ENCODE measurements around the gene ZBED4. TPM values are rescaled to one million over a fixed set of nuclear protein-coding genes. Genes with fewer than 3 reads are reported as not detected.

Gene ZBED4
- total and polyA plus RNA-seq, 2 experiments from 2014 or later = 8.5 to 31.9 TPM

DNA sequence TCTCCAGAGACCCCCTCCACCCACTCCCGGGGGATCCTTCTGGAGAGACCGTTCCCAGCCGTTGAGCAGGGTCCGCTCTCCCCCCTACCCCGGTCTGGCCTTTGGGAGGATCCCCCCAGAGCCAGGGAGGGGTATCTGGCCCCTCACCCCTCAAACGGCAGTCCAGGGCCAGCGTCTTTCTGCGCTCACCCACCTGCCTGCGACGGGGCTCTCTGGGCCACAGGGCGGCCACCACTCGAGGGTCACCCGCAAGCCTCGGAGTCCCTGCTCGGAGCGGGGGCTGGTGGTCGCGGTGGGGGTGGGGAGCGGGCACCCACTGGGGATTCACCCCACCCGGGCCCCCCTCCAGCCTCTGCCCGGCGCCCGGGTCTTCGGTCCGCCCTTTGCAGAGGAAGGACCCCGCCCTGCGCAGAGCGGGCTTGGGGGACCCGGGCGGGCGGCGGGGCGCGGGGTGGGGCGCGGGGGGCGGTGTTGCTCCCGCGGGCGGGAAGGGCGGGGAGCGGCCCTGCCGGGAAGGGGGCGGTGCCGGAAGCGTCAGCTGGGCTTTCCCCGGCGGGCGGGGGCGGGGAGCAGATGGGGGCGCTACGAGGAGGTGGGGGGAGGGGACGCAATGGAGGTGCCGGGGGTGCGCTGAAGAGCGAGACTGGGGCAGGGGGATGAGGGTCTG is 81.4 kb downstream of the ZBED4 start:
- Mint-ChIP-seq H3K4me3 (no peak overlapping the region), H3K27ac (no peak overlapping the region), H3K27me3 (ENCODE audit: insufficient read depth, low read depth, poor library complexity) (peaks cover 15% of the 10 kb centered on the region), H3K9me3 (no peaks in the 10 kb centered on the region), H3K36me3 (ENCODE audit: low read depth) (no peaks in the 10 kb centered on the region), H3K4me1 (peaks cover 5% of the 10 kb centered on the region; the same call in 2 of the 3 replicates)
- Histone ChIP-seq H2AFZ (no peak overlapping the region), H3K27ac (ENCODE audit: low read depth) (no peak overlapping the region), H3K4me1 (ENCODE audit: insufficient read depth) (peaks cover 10% of the 10 kb centered on the region; the same call in 1 of the 2 replicates), H4K20me1 (replicated peaks; ENCODE audit: insufficient read depth) (no peaks in the 10 kb centered on the region), H3K4me3 (peak overlapping the region; percentile 53; the same call in 1 of the 2 replicates), H3K27me3 (ENCODE audit: insufficient read depth) (peaks cover 5% of the 10 kb centered on the region), H3F3A (replicated peaks; ENCODE audit: low read depth) (no peaks in the 10 kb centered on the region), H3K79me2 (replicated peaks; ENCODE audit: insufficient read depth) (no peaks in the 10 kb centered on the region), H3K36me3 (ENCODE audit: insufficient read depth) (no peaks in the 10 kb centered on the region), H3K9me2 (ENCODE audit: insufficient read depth) (no peaks in the 10 kb centered on the region), H3K4me2 (peak overlapping the region; percentile 74; the same call in 1 of the 2 replicates)
- TF ChIP-seq, protein P1, sequence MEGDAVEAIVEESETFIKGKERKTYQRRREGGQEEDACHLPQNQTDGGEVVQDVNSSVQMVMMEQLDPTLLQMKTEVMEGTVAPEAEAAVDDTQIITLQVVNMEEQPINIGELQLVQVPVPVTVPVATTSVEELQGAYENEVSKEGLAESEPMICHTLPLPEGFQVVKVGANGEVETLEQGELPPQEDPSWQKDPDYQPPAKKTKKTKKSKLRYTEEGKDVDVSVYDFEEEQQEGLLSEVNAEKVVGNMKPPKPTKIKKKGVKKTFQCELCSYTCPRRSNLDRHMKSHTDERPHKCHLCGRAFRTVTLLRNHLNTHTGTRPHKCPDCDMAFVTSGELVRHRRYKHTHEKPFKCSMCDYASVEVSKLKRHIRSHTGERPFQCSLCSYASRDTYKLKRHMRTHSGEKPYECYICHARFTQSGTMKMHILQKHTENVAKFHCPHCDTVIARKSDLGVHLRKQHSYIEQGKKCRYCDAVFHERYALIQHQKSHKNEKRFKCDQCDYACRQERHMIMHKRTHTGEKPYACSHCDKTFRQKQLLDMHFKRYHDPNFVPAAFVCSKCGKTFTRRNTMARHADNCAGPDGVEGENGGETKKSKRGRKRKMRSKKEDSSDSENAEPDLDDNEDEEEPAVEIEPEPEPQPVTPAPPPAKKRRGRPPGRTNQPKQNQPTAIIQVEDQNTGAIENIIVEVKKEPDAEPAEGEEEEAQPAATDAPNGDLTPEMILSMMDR (conservative IDR thresholded peaks at IDR 0.05; ENCODE audit: low read depth in 2 of 2) = no peak
- TF ChIP-seq EZH2 (IDR thresholded peaks at IDR 0.05; ENCODE audit: low read depth, unreplicated experiment) = no peak
- no peak for TF ChIP-seq ZNF114 (CRISPR knock-in tag; IDR thresholded peaks at IDR 0.05)
- peak; percentile 16 for ATAC-seq
- DNase-seq (ENCODE audit: low spot score) = peak; percentile 86

DNA sequence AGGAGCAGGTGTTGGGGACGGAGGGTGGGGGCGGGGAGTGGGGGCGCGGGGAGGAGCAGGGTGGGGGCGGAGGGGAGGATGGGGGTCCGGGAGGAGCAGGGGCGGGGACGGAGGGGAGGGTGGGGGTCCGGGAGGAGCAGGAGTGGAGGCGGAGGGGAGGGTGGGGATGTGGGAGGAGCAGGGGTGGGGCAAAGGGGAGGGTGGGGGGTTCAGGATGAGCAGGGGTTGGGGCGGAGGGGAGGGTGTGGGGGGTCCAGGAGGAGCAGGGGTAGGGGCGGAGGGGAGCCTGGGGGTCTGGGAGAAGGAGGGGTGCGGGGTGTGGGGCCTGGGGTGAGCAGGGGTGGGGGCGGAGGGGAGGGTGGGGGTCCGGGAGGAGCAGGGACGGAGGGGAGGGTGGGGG is 81.9 kb downstream of the ZBED4 start:
- Histone ChIP-seq H3K4me1 (ENCODE audit: insufficient read depth) (peaks cover 10% of the 10 kb centered on the region; the same call in 1 of the 2 replicates), H3F3A (replicated peaks; ENCODE audit: low read depth) (no peaks in the 10 kb centered on the region), H3K4me2 (no peak overlapping the region), H3K9me2 (ENCODE audit: insufficient read depth) (no peaks in the 10 kb centered on the region), H3K36me3 (ENCODE audit: insufficient read depth) (no peaks in the 10 kb centered on the region), H3K4me3 (no peak overlapping the region), H3K27ac (ENCODE audit: low read depth) (no peak overlapping the region), H3K27me3 (ENCODE audit: insufficient read depth) (no peaks in the 10 kb centered on the region), H4K20me1 (replicated peaks; ENCODE audit: insufficient read depth) (no peaks in the 10 kb centered on the region), H2AFZ (no peak overlapping the region), H3K79me2 (replicated peaks; ENCODE audit: insufficient read depth) (no peaks in the 10 kb centered on the region)
- Mint-ChIP-seq H3K36me3 (ENCODE audit: low read depth) (no peaks in the 10 kb centered on the region), H3K4me1 (peaks cover 5% of the 10 kb centered on the region; the same call in 2 of the 3 replicates), H3K9me3 (0 out of 3 replicates have a peak, but pooled peaks cover 3% of the 10 kb centered on the region), H3K27ac (no peak overlapping the region), H3K27me3 (ENCODE audit: insufficient read depth, low read depth, poor library complexity) (peaks cover 10% of the 10 kb centered on the region), H3K4me3 (no peak overlapping the region; the same call in 2 of the 3 replicates)
- DNase-seq (ENCODE audit: low spot score) (peak; percentile 46), ATAC-seq (no peak)
- no peak for TF ChIP-seq JUNB (IDR thresholded peaks at IDR 0.05; ENCODE audit: unreplicated experiment)
- TF ChIP-seq, protein P2, sequence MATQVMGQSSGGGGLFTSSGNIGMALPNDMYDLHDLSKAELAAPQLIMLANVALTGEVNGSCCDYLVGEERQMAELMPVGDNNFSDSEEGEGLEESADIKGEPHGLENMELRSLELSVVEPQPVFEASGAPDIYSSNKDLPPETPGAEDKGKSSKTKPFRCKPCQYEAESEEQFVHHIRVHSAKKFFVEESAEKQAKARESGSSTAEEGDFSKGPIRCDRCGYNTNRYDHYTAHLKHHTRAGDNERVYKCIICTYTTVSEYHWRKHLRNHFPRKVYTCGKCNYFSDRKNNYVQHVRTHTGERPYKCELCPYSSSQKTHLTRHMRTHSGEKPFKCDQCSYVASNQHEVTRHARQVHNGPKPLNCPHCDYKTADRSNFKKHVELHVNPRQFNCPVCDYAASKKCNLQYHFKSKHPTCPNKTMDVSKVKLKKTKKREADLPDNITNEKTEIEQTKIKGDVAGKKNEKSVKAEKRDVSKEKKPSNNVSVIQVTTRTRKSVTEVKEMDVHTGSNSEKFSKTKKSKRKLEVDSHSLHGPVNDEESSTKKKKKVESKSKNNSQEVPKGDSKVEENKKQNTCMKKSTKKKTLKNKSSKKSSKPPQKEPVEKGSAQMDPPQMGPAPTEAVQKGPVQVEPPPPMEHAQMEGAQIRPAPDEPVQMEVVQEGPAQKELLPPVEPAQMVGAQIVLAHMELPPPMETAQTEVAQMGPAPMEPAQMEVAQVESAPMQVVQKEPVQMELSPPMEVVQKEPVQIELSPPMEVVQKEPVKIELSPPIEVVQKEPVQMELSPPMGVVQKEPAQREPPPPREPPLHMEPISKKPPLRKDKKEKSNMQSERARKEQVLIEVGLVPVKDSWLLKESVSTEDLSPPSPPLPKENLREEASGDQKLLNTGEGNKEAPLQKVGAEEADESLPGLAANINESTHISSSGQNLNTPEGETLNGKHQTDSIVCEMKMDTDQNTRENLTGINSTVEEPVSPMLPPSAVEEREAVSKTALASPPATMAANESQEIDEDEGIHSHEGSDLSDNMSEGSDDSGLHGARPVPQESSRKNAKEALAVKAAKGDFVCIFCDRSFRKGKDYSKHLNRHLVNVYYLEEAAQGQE (IDR thresholded peaks at IDR 0.05; ENCODE audit: unreplicated experiment) = no peak
